ENCODE data around the gene RAB26.
A peak's percentile ranks its signal among the peaks of the same experiment; 100 is the strongest.
"Not testable (repeated sequence)": the region's sequence is repeated elsewhere in the genome, so short reads cannot be mapped to it uniquely, and the experiment has no call there.

RAB26 gene

GRCh38 chr16:2117341-2117740 lies 31.1 kb upstream of the RAB26 start:
- not testable (repeated sequence) for DNase-seq (ENCODE audit: low spot score)

- not testable (repeated sequence) for DNase-seq (ENCODE audit: low spot score)
Measured at GRCh38 chr16:2117960-2118722, 30.3 kb upstream of the RAB26 start.

- DNase-seq (ENCODE audit: low spot score), result peak; percentile 52
Measured at GRCh38 chr16:2121325-2121724, 27.1 kb upstream of the RAB26 start.

GRCh38 chr16:2121853-2122252 lies 26.6 kb upstream of the RAB26 start:
- DNase-seq (ENCODE audit: low spot score), result no peak

GRCh38 chr16:2122429-2122828 lies 26.0 kb upstream of the RAB26 start:
- no peak for DNase-seq (ENCODE audit: low spot score)

- not testable (repeated sequence) for DNase-seq (ENCODE audit: low spot score)
Measured at GRCh38 chr16:2122934-2123683, 25.3 kb upstream of the RAB26 start.

GRCh38 chr16:2123706-2124376 lies 24.6 kb upstream of the RAB26 start:
- DNase-seq (ENCODE audit: low spot score), result not testable (repeated sequence)

- not testable (repeated sequence) for DNase-seq (ENCODE audit: low spot score)
Measured at GRCh38 chr16:2124377-2124693, 24.1 kb upstream of the RAB26 start.

GRCh38 chr16:2124694-2125444 lies 23.6 kb upstream of the RAB26 start:
- not testable (repeated sequence) for DNase-seq (ENCODE audit: low spot score)

- not testable (repeated sequence) for DNase-seq (ENCODE audit: low spot score)
Measured at GRCh38 chr16:2125609-2126008, 22.8 kb upstream of the RAB26 start.

GRCh38 chr16:2126161-2126743 lies 22.2 kb upstream of the RAB26 start:
- DNase-seq (ENCODE audit: low spot score), result not testable (repeated sequence)

- not testable (repeated sequence) for DNase-seq (ENCODE audit: low spot score)
Measured at GRCh38 chr16:2126928-2127556, 21.4 kb upstream of the RAB26 start.

GRCh38 chr16:2127630-2128280 lies 20.7 kb upstream of the RAB26 start:
- not testable (repeated sequence) for DNase-seq (ENCODE audit: low spot score)

- not testable (repeated sequence) for DNase-seq (ENCODE audit: low spot score)
Measured at GRCh38 chr16:2129251-2129650, 19.2 kb upstream of the RAB26 start.

- not testable (repeated sequence) for DNase-seq (ENCODE audit: low spot score)
Measured at GRCh38 chr16:2129890-2130447, 18.5 kb upstream of the RAB26 start.

GRCh38 chr16:2133797-2134196 lies 14.6 kb upstream of the RAB26 start:
- not testable (repeated sequence) for DNase-seq (ENCODE audit: low spot score)

GRCh38 chr16:2135071-2135470 lies 13.4 kb upstream of the RAB26 start:
- DNase-seq (ENCODE audit: low spot score), result not testable (repeated sequence)

- not testable (repeated sequence) for DNase-seq (ENCODE audit: low spot score)
Measured at GRCh38 chr16:2135770-2136490, 12.5 kb upstream of the RAB26 start, which contains the start of gene PKD1. Gene PKD1, minus strand, starts transcription at chr16:2135898. Its CDS starts 209 bp downstream, at chr16:2135689.
